HG03432 (cell line): ENCODE measurements around the gene TMTC2.
"Not testable (repeated sequence)": the region's sequence is repeated elsewhere in the genome, so short reads cannot be mapped to it uniquely, and the experiment has no call there.

ENCODE experiments used
- ATAC-seq: cut with Tn5 transposase; IDR thresholded peaks from one replicate; pipeline ENCODE4 v1.9.1; 2021; ENCODE audit warnings: mild to moderate bottlenecking, moderate library complexity; ENCODE audit not compliant: unreplicated experiment

TMTC2 gene

DNA sequence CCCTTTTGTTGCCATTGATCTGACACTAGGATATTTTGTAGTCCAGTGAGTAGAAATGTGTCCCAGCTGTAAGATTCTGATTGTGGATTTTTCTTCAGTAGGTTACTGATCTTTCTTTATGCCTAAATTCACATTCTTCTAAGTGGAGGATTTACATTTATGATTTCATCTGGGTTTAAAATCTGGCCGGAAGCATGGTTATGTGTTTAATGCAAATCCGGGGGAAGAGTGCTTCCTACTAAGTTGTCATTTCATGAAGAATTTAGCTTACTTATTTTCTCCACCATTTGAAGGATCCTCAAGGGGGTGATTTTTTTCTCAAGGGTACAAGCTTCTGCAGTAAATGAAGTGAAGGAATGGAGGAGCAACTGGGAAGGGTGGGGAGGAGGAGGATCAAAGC is 96.7 kb downstream of the TMTC2 start:
- ATAC-seq, result no peak

- ATAC-seq, result no peak
Measured at GRCh38 chr12:82787016-82787415, 100.3 kb downstream of the TMTC2 start.

DNA sequence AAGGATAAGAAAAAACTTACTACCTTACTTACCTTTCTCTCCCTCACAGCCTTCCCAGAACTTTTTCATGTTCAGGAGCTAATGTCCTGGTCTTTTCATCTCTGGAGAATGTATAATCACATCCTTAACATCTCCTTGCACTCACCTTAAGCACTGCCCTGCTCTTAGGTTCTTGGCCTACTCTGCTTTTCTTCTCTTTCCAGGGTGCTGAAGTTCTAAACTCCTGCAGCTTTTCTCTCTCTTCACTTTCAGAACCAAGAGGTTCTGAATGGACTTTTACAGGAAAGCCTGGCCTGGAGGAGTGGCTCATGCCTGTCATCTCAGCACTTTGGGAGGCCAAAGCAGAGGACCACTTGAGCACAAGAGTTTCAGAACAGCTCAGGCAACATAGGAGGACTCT is 101.9 kb downstream of the TMTC2 start:
- no peak for ATAC-seq

GRCh38 chr12:82789674-82790073 is 103.0 kb downstream of the TMTC2 start:
- ATAC-seq, result no peak

- ATAC-seq, result no peak
Measured at GRCh38 chr12:82793751-82794281, 107.1 kb downstream of the TMTC2 start.

DNA sequence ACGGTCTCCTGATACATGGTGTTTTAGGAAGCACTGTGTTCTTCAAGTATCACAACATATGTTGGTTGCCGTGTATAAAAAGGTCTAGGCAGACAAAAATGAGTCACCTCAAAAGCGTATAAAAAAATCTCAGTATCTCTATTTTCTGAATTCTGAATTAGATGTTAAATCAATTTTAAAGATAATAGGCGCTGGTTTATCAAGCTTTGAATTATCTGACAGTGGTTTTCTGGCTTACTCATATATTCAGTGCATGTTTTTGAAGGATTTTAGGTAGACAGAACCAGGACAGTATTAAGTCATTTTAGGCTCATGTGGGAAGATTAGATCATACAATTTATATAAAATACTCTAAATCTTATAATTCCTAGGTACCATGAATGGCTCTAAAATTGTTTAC is 110.8 kb downstream of the TMTC2 start:
- no peak for ATAC-seq

GRCh38 chr12:82800185-82800584 is 113.5 kb downstream of the TMTC2 start:
- no peak for ATAC-seq

DNA sequence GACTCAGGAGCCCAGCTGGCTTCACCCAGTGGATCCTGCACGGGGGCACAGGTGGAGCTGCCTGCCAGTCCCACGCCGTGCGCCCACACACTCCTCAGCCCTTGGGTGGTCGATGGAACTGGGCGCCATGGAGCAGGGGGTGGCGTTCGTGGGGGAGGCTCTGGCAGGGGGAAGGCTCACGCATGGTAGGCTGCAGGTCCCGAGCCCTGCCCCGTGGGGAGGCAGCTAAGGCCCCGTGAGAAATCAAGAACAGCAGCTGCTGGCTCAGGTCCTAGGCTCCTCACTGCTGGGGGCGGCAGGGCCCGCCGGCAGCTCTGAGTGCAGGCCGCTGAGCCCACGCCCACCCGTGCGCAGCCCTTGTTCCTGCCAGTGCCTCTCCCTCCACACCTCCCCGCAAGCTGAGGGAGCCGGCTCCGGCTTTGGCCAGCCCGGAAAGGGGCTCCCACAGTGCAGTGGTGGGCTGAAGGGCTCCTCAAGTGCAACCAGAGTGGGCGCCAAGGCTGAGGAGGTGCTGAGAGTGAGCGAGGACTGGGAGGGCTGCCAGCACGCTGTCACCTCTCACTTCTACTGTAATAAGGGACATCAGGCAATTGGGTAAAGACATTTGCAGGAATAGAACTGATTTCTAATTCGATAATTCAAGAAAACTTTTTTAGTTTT is 115.4 kb downstream of the TMTC2 start:
- no peak for ATAC-seq

GRCh38 chr12:82803201-82803600 is 116.5 kb downstream of the TMTC2 start:
- ATAC-seq, result no peak

DNA sequence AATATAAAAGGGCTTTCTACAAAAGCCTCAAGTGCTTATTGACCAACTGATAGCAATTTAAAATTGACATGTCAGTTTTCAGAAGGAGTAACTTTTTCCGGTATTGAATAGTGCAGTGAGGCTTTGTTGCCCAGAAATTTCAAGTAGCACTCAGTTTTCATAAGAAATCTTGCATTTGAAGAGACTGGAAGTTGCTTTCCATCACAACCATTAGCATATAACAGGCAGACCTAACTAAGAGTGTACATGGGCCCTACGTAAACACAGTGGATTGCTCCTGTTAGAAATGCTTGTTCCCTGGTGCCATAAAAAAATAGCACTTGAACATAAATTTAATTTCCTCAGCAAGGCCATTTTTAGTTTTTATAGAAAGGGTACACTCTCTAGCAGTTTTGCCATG is 117.9 kb downstream of the TMTC2 start:
- ATAC-seq, result no peak

DNA sequence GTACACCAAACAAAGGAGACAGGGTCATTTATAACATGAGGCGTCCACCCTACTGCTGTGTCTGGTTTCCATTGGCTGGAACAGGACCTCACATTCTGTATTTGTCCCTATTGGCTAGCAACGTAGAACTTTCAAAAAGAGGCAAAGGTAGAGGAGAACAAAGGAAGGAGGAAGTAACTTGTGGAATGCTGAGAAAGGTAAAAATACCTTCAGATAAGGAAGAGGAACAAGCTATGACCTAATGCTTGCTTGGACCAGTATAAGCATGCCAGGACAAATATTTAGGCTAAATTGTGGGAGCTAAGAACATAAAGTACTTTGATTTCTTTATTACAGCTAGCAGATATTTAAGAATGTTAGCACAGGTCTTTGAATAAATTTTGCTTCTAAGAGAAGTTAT is 118.3 kb downstream of the TMTC2 start:
- not testable (repeated sequence) for ATAC-seq

DNA sequence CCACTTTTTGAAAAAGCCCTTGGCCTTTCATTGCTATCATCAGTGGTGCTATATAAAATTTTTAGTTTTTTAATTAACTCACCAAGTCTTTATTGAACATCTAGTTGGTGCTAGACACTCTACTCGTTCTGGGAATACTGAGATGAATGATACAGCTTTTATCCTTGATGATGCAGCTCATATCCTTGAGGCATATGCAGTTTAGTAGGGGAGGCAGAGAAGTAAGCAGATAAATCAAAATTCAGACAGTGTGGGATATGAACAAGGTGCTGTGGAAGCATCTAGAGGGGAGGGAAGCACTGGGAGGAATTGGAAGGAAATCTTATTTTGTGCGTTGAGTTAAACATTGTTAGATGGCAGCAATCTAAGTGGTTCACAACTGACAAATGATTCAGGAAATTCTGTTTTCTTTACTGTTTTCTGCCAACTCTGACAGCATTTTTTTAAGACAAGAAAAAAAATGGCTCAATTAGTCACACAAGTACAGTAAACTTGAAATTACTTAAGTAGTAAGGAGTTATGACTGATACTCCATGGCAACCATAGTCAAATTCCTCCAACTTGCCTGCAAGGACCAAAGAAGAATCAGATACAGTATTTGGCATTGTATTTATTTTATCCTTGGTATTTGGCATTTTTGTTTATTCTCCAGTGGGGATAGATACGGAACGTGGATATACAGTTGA is 119.2 kb downstream of the TMTC2 start:
- no peak for ATAC-seq

- ATAC-seq, result no peak
Measured at GRCh38 chr12:82807132-82807737, 120.5 kb downstream of the TMTC2 start.

DNA sequence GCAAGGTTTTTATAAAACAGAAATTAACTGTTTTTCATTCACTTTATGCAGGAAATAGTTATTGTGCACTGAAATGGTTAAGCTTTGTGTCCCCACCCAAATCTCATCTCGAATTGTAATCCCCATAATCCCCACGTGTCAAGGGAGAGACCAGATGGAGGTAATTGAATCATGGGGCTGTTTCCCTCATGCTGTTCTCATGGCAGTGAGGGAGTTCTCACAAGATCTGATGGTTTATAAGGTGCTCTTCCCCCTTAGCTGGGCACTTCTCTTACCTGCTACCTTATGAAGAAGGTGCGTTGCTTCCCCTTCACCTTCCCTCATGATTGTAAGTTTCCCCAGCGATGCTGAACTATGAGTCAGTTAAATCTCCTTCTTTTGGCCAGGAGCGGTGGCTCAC is 123.9 kb downstream of the TMTC2 start:
- no peak for ATAC-seq

DNA sequence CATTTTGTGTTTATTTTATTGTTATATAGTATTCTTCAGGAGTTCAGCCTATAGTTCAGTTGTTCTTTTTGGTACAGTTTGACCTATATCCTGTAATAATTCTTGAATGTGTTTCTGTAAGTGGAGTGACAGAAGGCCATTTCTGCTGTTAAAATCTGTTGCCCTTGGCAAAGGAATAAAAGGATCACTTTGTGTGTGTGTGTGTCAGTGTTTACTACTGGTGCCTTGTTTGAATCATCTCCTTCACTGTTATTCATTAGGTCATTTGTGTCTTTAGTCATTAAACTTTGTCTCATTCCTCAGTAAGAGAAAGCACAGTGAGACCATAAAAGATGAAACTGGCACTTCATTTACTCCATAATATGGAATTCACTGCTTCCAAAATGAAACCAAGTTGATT is 130.7 kb downstream of the TMTC2 start:
- no peak for ATAC-seq

DNA sequence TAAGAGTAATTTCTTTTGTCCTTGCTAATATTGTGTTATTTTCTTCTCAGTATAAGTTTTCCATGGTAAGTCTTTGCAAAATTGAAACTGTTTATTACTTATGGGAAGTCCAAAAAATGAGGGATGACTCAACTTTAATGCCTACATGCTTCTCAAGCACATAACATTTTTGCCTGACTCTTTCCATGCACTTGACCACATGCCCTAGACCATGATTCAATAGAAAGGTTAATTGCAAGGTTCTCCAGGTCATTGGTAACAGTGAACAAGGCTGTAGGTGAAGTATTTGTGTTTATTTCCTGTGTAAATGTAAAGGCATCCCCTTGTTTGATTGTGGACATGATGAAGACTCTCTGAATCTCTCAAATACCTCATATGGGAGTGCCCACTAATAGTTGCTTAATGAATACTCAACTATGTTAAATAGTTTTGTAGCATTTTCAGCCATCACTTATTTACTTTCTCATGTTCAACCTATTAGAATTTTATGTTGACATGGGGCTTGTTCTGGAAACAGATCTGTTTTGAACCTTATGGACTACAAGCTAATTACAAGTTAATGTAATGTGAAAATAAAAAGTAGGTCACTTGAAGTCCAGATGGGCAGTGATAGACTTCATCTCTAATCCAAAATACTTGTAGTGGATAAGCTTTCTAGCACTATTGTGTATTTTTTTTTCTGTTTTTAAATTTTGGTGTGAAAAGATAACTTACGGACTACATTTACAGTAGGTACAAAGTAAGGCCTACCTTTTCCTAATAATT is 131.7 kb downstream of the TMTC2 start:
- no peak for ATAC-seq

- ATAC-seq, result no peak
Measured at GRCh38 chr12:82826505-82826904, 139.8 kb downstream of the TMTC2 start.

DNA sequence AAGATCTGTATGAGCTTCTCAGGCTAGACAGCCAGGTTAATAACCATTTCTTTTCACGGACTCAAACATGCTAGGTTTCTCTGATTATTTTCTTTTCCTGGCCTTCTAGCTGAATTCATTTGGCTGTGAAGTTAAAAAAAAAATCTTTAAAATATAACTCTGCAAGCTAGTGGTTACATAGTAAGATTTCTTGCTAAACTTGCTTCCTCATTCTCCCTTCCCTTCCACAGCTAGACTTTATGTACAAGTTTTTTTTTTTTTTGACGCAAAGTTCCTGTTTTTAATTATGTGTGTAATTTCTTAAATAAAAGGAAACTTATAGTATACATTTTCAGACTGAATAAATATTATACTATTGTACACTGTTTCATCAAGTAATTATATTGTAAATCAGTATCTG is 145.4 kb downstream of the TMTC2 start:
- ATAC-seq, result no peak

DNA sequence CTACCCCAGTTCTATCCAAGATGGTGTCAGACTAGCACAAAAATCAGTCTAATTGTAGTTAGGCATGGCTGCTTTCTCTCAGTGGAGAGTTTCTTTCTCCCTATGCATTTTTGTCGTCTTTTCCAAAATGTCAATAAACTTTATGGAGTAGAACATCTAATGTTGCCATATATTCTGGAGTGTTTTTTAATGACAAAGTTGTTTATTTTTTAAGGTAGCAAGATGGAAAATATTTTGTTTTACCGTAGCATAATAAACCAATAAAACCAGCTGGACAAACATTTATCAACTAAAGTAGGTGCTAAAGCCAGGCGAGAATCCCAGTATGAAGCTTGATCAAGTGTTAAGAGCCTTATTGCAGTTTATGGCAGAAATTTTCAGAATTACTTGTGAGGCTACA is 146.3 kb downstream of the TMTC2 start:
- ATAC-seq, result no peak

DNA sequence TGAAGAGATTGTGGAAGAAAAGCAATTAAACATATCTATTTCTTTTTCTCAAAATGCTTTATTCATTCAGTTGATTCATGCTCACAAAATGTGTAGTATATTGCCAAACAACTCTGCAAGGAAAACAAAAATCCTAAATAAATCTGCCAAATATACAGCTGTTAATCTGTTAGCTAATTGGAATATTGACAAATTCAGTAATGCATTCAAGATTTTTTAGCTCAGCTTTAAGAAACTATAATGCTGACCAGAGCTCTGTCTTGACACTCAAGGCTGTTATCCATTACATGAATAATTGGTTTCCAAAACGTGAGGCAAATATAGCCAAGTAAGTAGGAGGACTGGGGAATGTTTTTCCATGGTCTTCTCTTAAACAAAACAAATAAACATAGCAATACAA is 146.8 kb downstream of the TMTC2 start:
- ATAC-seq, result no peak

DNA sequence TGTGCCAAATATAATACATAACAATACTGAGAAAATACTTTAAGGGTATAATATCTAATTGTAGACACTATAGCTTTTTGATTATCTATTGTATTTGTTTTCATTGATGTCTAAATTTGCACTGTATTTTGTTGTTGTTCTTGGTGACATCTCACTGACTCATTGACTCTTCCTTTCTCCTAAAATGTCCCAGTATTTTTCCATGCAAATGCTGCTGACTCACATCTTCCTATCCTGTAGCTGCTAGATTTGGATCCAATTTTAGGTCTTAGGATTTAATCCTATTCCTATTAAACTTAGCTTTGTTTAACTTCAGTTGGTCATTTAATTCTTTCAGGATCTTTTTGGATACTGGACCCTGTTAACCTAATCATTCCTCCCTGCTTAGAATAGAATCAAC is 148.5 kb downstream of the TMTC2 start:
- ATAC-seq, result no peak
